K562 (cell line): ENCODE results near the gene WDR90. TPM values are rescaled to one million over a fixed set of nuclear protein-coding genes. Genes with fewer than 3 reads are reported as not detected.
A peak's percentile ranks its signal among the peaks of the same experiment; 100 is the strongest.

ENCODE experiments used
- DDX20 ChIP-seq: fragments of 450-650 bp; IDR thresholded peaks from 2 replicates; pipeline ENCODE4 v1.6.1; 2016; ENCODE audit warnings: missing genetic modification characterization, low read depth, mild to moderate bottlenecking, missing compliant biosample characterization, moderate library complexity
- FOXO4 ChIP-seq: fragments of 450-650 bp; formaldehyde crosslinking; IDR thresholded peaks from 2 replicates; pipeline ENCODE4 v1.4.0; 2020; ENCODE audit warnings: mild to moderate bottlenecking, moderate library complexity
- MAZ ChIP-seq, 2 experiments: fragments of 450-650 bp in 1 of 2; sonication (generic) in 1 of 2; formaldehyde crosslinking; IDR thresholded peaks in 1 of 2; conservative IDR thresholded peaks in 1 of 2; 2 replicates each; pipeline versions ENCODE4 v1.4.0 to v1.5.0; 2020; ENCODE audit warnings: mild to moderate bottlenecking in 1 of 2, missing genetic modification reagents in 1 of 2
- MGA ChIP-seq: fragments of 450-650 bp; IDR thresholded peaks from 2 replicates; pipeline ENCODE4 v1.6.1; 2016; ENCODE audit warnings: mild to moderate bottlenecking, moderate library complexity
- SMARCA4 ChIP-seq: fragments of 450-650 bp; IDR thresholded peaks from 2 replicates; pipeline ENCODE4 v1.6.1; 2016
- TFAP4 ChIP-seq: sonication (generic); formaldehyde crosslinking; IDR thresholded peaks from 2 replicates; pipeline ENCODE4 v1.8.0; 2022; ENCODE audit warnings: missing genetic modification reagents, mild to moderate bottlenecking, moderate library complexity, borderline replicate concordance
- polyA plus RNA-seq, 8 experiments: library from polyadenylated mRNA; depleted of rRNA in 4 of 8; stranded (reverse) in 5 of 8; unstranded in 3 of 8; fragments of >200 nt; fragmentation: Nextera tagmentation in 2 of 8; fragmentation: Illumina TruSeq in 1 of 8; extraction: Ambion mirVana in 2 of 8; extraction: Trizol in 1 of 8; gene quantifications; 2 replicates each; pipeline versions ENCODE4 v1.2.1 to v1.2.3, GENCODE V29; 2011 to 2014; ENCODE audit warnings: inconsistent platforms in 1 of 8, missing spikeins in 1 of 8
- total RNA-seq, 7 experiments: library from RNA; depleted of rRNA in 6 of 7; stranded (reverse); fragments of >200 nt in 6 of 7; fragmentation: Illumina TruSeq in 2 of 7; extraction: Trizol in 2 of 7; gene quantifications; 2 replicates each; pipeline versions ENCODE4 v1.2.1 to v1.2.3, GENCODE V29; 2011 to 2021; ENCODE audit warnings: low replicate concordance in 1 of 7

WDR90 gene
- total and polyA plus RNA-seq, 9 of the 15 experiments (the other 6 are each of a cell fraction or from before 2014, with no cell fraction given) = 0.44 to 12.6 (median 3.3) TPM

- TF ChIP-seq TFAP4 = peak; percentile 70
- no peak for TF ChIP-seq FOXO4 (CRISPR knock-in tag)
- TF ChIP-seq DDX20 (tag) = no peak
- TF ChIP-seq SMARCA4 = no peak
- peak in 1 of 2 experiments; percentile 73; a peak in 2 of 4 replicates for TF ChIP-seq MAZ (CRISPR knock-in tag; conservative IDR thresholded peaks at IDR 0.05 in 1 of 2, IDR thresholded peaks at IDR 0.05 in 1 of 2)
- no peak for TF ChIP-seq MGA
Observed at GRCh38 chr16:711548-712320, 62.6 kb downstream of the WDR90 start (continued).
